Erythroblast (primary cell): Measurements from ENCODE around the gene CFAP54.

ENCODE experiments used
- DNase-seq, 2 experiments: peaks; one replicate each; lab custom pipeline; 2025; lab: John Stamatoyannopoulos, UW
- GATA1 ChIP-seq: IDR thresholded peaks from 2 replicates; pipeline ENCODE4 v1.6.1; 2011; ENCODE audit warnings: low read depth, mild to moderate bottlenecking, control low read depth, low read length, moderate library complexity
- POLR2A ChIP-seq: IDR thresholded peaks from 2 replicates; pipeline ENCODE4 v1.6.1; 2011; ENCODE audit warnings: mild to moderate bottlenecking, low read length

The CFAP54 gene

DNA sequence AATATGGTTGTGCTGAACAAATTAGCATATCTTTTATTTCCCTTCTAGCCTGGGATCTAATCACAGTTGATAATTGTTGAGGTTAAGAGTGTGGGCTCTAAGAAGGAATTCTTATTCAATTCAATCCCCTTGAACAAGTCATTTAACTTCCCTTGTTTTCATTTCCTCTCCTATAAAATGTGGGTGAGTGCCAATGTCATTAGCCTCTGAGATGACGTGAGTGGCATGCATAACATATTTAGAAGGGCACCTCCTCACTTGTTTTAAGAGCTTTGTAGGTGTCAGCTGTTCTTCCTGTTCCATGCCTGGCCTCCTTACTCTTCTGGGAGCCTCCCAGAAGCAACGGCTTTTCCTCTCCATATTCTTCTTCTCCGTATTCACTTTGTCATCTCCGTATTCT, 262.2 kb downstream of the CFAP54 start:
- DNase-seq: no peak
- no peak for TF ChIP-seq POLR2A
- no peak for TF ChIP-seq GATA1

DNA sequence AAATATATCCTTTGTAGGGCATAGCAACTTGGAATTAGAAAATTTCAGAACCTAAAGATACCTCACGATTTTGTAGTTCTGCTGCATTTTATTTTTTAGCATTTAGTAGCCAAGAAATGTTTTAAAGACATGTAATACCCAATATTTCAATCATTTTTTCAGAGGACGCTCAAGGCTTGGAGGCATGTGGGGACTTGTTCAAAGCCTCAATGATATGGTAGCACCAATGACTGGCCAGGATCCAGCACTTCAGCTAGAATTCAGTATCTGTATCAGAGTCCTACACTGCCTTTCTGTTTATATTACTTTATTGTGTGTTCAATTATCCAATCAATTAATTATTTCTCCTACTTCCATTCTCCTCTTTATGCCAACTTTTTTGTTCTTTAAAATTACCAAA, 262.8 kb downstream of the CFAP54 start:
- no peak for DNase-seq
- TF ChIP-seq POLR2A (no peak), GATA1 (no peak)

DNA sequence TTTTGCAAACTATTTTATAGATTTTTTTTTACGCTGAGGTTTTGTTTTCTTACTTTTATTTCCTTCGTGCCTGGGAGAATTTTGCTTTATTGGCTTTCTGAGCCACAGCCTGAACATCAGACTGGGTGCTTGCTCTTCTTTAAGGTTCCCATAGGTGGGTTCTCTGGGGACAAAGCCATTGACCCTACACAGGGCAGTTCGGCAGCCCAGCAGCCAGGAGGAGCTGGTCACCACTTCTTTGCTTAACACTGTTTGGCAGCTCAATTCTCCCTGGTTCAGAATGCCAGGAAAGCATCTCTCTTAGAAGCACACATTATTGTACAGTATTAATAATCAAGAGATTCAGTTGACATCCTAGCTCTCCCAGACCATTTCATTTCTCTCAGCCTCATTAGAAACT, 276.9 kb downstream of the CFAP54 start:
- no peak for TF ChIP-seq GATA1
- TF ChIP-seq POLR2A: no peak
- no peak for DNase-seq

DNA sequence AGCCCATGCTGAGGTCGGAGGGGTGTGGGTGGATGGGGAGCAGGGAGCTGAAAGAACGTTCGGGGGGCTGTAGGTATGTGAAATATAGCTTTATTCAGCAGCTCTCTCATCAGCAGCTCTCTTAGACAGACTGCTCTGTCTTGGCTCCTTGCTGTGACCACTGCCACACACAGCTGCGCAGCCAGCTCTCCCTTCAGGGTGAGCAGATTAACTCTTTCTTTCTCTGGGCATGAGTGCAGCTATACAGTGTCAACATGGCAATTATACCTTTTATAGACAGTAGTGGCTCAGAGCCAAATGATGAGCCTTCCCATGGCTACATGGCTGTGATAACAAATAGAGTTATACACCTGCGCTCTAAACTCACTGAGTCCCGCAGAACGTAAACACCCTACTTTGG, 280.0 kb downstream of the CFAP54 start:
- TF ChIP-seq POLR2A: no peak
- no peak for TF ChIP-seq GATA1
- DNase-seq: no peak

DNA sequence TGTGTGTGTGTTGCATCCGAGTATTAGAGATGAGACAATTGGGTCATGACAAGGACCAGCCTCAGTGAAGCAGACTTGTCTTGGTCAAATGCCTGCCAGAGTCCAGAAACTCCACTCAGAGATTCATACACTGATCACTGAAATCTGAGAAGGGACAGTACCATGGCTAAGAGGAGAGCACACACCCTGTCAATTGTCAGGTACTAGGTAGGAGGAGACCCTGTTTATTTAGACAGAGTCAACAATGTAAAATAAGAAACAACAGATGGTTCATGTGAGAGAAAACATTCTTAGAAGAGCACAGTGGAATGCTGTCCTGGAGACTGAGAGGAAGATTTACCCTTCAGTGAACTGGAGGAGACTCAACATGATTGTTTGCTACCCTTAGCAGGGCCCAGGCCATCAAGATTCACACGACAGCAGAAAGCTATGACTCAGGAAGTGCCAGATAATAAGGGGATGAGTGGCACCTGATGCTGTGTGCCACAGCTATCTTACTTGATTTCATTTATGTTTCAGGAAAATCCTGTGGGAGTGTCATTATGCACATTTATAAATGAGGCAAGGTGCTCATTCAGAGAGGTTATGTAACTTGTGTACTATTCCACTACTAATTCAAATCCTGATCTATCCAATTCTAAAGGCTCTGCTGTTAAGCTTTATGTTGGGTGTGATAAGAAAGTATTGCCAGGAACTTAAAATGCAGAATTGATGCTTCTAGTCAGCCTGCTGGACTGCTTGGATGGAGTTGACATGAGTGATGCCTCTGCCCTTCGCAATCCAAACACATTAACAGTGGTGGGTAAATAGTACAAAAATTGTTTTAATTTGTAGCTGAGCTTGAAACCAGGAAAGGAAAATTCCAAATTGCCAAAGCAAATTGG, 281.1 kb downstream of the CFAP54 start:
- TF ChIP-seq POLR2A (no peak), GATA1 (no peak)
- DNase-seq: no peak

DNA sequence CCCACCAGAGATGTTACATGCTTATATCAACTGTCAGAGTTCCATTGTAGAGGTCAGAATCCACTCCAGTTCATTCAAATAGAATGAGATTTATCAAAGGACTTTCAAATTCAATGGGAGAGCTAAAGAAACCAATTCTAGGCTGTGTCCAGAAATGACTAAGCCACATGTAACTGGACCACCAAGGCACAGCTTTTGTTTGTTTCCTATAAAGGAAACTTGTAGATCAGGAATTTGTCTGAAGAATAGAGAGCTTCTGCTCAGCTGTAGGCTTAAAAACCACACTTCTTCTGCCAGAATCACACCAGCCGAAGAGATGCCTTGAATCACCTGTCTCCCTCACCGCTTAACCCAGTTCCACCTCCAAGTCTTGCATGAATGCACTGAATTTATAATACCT, 283.7 kb downstream of the CFAP54 start:
- TF ChIP-seq POLR2A: no peak
- no peak for TF ChIP-seq GATA1
- no peak for DNase-seq

DNA sequence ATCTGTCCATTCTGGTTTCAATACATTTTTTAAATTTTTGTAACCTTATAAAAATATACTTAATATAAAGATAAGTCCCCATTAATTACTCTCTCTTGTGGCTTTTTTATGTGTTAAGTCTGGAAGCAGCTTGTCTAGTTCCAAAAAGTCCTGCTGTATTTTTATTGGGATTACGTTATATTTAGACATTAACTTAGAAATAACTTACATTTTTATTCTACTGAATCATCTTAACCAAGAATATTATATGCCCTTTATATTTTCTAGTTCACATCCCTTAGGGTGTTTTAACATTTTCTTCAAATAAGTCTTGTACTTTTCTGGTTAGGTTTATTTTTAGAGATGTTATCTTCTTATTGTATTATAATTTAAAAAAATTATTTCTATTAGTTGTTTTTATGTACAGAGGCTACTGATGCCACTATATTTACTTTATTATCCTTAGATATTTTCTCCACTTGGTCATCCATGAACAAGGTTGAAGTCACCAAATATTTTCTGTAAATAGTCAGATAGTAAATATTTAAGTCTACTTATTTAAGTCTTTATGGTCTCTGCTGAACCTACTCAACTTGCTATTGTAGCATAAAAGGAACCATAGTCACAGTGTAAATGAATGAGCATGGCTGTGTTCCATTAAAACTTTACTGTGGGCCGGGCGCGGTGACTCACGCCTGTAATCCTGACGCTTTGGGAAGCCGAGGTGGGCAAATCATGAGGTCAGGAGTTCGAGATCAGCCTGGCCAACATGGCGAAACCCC, 285.3 kb downstream of the CFAP54 start:
- TF ChIP-seq POLR2A (no peak), GATA1 (no peak)
- DNase-seq: no peak

DNA sequence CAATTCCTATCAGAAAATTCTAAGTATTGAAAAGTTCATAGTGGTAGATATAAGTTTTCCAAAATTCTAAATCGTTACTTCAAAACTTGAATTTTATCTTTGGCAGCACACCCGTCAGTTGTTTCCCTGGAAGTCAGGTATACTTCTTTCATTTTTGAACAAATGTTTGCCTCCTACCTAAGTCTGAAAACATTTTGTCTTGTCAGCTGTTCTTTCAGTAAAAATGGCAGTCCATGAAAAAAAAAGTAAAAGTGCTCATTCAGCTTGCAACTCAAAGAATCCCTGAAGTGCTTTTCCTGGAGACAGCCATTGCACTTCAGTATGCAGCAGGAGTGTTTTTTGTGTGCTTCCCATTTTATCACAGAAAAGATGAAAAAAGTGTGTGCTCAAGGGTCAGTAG, 287.5 kb downstream of the CFAP54 start:
- no peak for DNase-seq
- TF ChIP-seq POLR2A (no peak), GATA1 (no peak)

DNA sequence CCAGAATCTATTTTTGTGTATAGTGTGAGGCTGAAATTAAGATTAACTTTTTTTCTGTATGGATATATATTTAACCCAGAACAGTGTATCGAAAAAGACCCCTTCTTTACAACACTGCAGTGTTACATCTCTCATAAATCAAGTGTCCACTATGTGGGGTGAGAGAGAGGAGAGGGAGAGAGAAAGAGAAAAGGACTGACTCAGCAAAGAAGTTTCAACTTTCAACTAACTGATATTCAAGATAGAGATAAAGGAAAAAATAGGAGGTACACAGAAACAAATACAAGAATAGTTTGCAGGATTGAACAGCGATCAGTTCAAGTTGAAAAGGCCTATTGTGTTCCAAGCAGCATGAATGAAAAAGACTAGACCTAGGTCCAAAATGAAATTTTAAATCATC, 291.0 kb downstream of the CFAP54 start:
- TF ChIP-seq POLR2A: no peak
- no peak for TF ChIP-seq GATA1
- DNase-seq: no peak

DNA sequence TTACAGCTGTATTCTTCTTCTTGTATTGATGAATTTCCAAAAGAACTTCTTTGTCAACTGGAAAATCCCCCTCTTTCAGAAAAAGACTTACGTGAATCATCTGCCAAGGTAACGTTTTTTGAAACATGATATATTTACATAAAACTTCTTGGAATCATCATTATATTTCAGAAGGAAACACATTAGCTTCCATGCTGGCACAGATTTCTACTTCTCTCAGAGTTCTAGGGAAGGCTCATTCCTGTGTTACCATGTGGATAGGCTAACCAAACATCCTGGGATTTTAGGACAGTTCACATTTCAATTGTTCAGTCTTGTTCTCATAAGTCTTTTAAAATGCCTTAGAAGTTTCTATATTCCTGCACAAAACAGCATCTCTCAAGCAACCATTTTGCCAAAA, 297.4 kb downstream of the CFAP54 start:
- DNase-seq: no peak
- TF ChIP-seq GATA1 (no peak), POLR2A (no peak)

DNA sequence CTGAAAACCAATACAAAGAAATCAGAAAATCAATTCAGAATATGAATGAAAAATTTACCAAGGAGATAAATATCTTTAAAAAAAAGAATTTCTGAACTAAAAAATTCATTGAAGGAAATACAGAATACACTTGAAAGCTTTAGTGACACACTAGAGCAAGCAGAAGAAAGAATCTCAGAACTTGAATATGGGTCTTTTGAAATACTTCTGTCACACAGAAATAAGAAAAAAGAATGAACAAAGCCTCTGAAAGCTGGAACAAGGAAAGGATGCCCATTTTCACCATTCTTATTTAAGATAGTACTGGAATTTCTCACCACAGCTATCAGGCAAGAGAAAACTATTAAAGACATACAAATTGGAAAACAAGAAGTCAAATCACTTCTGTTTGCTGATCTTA, 314.6 kb downstream of the CFAP54 start:
- DNase-seq: no peak
- TF ChIP-seq POLR2A: no peak

DNA sequence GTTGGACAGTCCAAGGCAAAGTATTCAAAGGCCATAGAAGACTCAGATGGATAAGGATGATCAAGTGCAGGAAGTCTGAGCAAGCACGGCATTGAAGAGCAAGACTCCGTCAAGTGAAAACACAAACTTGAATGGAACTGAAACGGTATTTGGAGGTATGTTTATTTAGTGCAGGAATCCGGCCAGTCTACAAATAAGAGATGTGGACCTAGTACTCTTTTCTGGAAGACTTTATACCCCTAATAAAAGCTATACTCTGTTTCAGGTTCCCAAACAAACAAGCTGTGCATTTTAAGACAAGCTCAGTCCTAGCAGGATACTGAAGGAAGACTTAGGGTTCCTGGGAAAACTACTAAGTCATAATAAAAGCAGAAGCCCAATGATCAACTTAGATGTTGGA, 316.9 kb downstream of the CFAP54 start:
- no peak for DNase-seq
- no peak for TF ChIP-seq POLR2A
- TF ChIP-seq GATA1: no peak

DNA sequence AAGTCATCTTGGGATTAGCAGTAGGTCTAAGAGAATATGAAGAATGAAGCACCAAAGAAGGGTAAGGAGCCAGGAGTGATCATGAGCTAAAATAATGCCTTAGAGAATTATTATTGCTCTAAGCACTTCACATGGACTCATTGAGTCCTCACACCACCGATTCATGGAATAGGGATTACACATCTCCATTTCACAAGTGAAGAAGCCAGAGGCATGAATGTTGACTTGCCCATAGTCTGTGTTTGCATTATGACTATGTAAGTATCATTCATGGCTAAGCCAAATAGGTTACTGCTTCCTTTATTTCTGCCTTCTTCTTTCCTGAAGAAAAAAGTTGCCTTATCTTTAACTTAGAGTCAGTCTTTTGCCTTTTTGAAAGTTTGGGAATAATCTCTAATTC, 318.4 kb downstream of the CFAP54 start:
- DNase-seq: no peak
- TF ChIP-seq POLR2A (no peak), GATA1 (no peak)

DNA sequence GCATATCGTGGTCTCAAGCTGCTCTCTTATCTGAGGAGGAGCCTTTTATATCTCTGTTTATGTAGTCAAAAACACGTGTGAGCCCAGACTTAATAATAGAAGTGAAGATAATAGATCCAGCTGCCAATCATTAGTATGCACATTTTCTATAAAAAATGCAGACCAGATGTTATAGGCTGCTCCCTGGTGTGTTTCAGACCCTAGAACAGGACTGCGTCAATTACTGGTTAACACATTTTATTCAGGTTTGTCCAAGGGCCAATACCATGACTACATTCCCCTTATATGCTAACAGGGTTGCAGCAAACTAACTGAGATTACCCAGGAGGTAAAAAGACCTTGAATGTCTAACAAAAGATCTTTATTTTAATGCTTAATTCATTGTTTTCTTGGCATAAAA, 319.2 kb downstream of the CFAP54 start:
- TF ChIP-seq GATA1: no peak
- no peak for TF ChIP-seq POLR2A
- DNase-seq: no peak

DNA sequence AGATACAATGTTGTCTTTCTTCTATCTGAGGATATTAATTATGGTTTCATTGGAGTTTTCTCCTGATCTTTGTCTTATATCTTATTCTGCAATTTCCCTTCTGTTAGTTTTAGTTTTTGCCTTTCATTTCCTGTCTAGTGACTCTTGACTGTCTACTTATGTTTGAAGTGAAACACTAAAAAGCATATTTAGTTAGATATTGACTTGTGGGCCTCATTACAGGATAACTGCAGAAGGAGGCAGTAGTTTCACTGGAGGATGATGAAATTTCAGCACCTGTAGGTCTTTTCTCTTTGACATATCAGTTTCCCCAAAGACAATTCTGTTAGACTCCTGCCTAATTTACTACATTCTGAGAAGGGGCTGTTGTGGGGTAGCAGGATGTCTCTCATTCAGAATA, 320.1 kb downstream of the CFAP54 start:
- TF ChIP-seq GATA1 (no peak), POLR2A (no peak)
- no peak for DNase-seq

DNA sequence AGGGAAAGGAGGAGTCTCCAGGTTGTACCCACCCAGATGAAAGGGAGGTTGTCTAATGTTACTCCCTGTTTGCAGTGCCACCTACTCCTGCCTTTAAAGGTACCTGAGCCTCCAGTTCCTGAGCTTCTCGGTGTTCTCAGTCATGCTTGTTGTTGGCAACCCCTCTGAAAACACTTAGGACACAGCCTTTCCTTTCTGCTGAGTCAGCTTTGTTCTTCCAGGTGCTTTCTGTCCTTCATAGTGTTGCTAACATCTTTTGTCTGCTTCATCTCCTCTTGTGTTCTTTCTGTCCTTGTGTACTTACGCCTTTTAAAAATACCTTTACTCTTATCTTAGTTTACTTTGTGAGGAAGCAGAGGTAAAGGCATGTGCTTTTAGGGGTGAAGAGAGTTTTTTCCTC, 320.7 kb downstream of the CFAP54 start:
- TF ChIP-seq POLR2A: no peak
- no peak for TF ChIP-seq GATA1
- DNase-seq: no peak
